ENCODE data around the gene GNGT1. TPM values are rescaled to one million over a fixed set of nuclear protein-coding genes. Genes with fewer than 3 reads are reported as not detected.

The GNGT1 gene
- total RNA-seq, 1 experiment from 2014 or later: 0.20 TPM

GRCh38 chr7:93895859-93896600 lies 10.3 kb upstream of the GNGT1 start:
- Histone ChIP-seq H2BK12ac (ENCODE audit: insufficient read length, low read depth, low read length) (no peak overlapping the region), H2BK5ac (ENCODE audit: insufficient read length, low read length) (no peak overlapping the region), H3K14ac (ENCODE audit: insufficient read depth, low read length) (no peak overlapping the region), H3K79me1 (ENCODE audit: insufficient read depth, low read depth, low read length, poor library complexity, severe bottlenecking) (no peaks in the 10 kb centered on the region), H4K91ac (ENCODE audit: insufficient read length, low read depth, low read length) (no peak overlapping the region), H3K27me3 (ENCODE audit: insufficient read depth, low read length) (no peaks in the 10 kb centered on the region; the same call in 1 of the 2 replicates), H3K56ac (ENCODE audit: insufficient read length, low read depth, low read length) (no peak overlapping the region), H2BK120ac (ENCODE audit: low read depth, low read length, poor library complexity, severe bottlenecking) (no peak overlapping the region), H3K9ac (ENCODE audit: extremely low read depth, insufficient read length, low read length) (no peak overlapping the region), H2BK20ac (ENCODE audit: low read depth, low read length, poor library complexity, severe bottlenecking) (no peak overlapping the region), H3K4me2 (ENCODE audit: insufficient read depth, insufficient read length, low read length) (no peak overlapping the region), H2AK5ac (ENCODE audit: insufficient read length, low read length) (no peak overlapping the region), H3K4ac (ENCODE audit: low read depth, low read length) (no peak overlapping the region), H2AFZ (ENCODE audit: low read length) (no peak overlapping the region), H3K9me3 (ENCODE audit: control insufficient read depth, low read depth, low read length) (no peaks in the 10 kb centered on the region), H3K79me2 (ENCODE audit: insufficient read depth, low read length) (no peaks in the 10 kb centered on the region), H4K8ac (replicated peaks; ENCODE audit: insufficient read length, low read depth, low read length) (no peak overlapping the region), H4K5ac (ENCODE audit: insufficient read length, low read depth, low read length) (no peak overlapping the region), H3K18ac (ENCODE audit: insufficient read length, low read depth, low read length) (no peak overlapping the region), H3T11ph (ENCODE audit: low read length) (no peak overlapping the region), H2BK15ac (ENCODE audit: low read depth, low read length) (no peak overlapping the region), H3K23ac (ENCODE audit: insufficient read length, low read depth, low read length) (no peak overlapping the region), H3K23me2 (ENCODE audit: insufficient read length, low read depth, low read length, poor library complexity, severe bottlenecking) (no peaks in the 10 kb centered on the region), H3K27ac (ENCODE audit: insufficient read length, low read depth, low read length) (no peak overlapping the region), H3K4me1 (ENCODE audit: insufficient read depth, low read length) (no peaks in the 10 kb centered on the region), H4K20me1 (ENCODE audit: control insufficient read depth, insufficient read depth, insufficient read length) (no peaks in the 10 kb centered on the region)
- H3K27ac Mint-ChIP-seq: no peak overlapping the region
- no peak for TF ChIP-seq CTCF (conservative IDR thresholded peaks at IDR 0.05)
- H3K4me1 Mint-ChIP-seq: 0 out of 4 replicates have a peak, but pooled peaks cover 0 to under 1% of the 10 kb centered on the region in 2 experiments
- peaks cover 25% of the 10 kb centered on the region for H3K27me3 Mint-ChIP-seq (ENCODE audit: low read depth)
- DNase-seq: no peak
- no peak overlapping the region for H3K4me3 Mint-ChIP-seq
- H3K9me3 Mint-ChIP-seq: no peaks in the 10 kb centered on the region
- no CpG with 5 or more reads among the region's 4 CpGs for WGBS (ENCODE audit: extremely low coverage, insufficient read length, low lambda C conversion rate)
- H3K36me3 Mint-ChIP-seq (ENCODE audit: insufficient read depth in 1 of 3, low read depth in 3 of 3): no peaks in the 10 kb centered on the region

Measured in H9 (cell line).